NB4 (cell line): ENCODE measurements around the gene ZNF239.

Experiments used
- MYC ChIP-seq: IDR thresholded peaks from 2 replicates; pipeline ENCODE4 v1.6.1; 2011; ENCODE audit warnings: low read depth, low read length
- POLR2A ChIP-seq: IDR thresholded peaks from 2 replicates; pipeline ENCODE4 v1.6.1; 2011; ENCODE audit warnings: mild to moderate bottlenecking; ENCODE audit not compliant: insufficient read length; ENCODE audit errors: extremely low read depth
- TF ChIP-seq, protein P1 (sequence below): IDR thresholded peaks from one replicate; pipeline ENCODE4 v1.5.1; 2012; ENCODE audit warnings: low read depth, low read length
- TF ChIP-seq, protein P2 (sequence below): IDR thresholded peaks from 2 replicates; pipeline ENCODE4 v1.6.1; 2011; ENCODE audit warnings: low read depth, low read length

DNA sequence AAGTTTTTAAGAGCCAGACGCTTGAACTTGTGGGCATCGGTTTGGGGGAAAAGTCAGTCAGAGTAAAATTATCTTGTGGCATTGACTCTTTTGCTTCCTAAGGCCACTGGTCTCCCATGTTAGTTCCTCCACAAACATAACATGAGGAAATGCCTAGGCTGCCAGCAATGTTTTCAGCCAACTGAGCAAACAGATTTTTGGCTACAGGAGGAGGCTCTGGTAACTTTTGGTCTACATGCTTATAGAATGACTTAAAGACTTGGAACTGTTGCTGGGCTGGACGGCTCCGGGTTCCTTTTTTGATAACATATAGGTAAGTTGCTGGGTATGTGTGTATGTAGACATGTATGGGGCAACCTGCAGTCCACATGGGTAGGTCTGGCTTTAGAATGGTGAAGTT, 9.6 kb upstream of the ZNF239 start:
- TF ChIP-seq, protein P1, sequence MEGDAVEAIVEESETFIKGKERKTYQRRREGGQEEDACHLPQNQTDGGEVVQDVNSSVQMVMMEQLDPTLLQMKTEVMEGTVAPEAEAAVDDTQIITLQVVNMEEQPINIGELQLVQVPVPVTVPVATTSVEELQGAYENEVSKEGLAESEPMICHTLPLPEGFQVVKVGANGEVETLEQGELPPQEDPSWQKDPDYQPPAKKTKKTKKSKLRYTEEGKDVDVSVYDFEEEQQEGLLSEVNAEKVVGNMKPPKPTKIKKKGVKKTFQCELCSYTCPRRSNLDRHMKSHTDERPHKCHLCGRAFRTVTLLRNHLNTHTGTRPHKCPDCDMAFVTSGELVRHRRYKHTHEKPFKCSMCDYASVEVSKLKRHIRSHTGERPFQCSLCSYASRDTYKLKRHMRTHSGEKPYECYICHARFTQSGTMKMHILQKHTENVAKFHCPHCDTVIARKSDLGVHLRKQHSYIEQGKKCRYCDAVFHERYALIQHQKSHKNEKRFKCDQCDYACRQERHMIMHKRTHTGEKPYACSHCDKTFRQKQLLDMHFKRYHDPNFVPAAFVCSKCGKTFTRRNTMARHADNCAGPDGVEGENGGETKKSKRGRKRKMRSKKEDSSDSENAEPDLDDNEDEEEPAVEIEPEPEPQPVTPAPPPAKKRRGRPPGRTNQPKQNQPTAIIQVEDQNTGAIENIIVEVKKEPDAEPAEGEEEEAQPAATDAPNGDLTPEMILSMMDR = no peak
- TF ChIP-seq POLR2A (no peak), MYC (no peak)
- TF ChIP-seq, protein P2, sequence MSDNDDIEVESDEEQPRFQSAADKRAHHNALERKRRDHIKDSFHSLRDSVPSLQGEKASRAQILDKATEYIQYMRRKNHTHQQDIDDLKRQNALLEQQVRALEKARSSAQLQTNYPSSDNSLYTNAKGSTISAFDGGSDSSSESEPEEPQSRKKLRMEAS = no peak
